Endothelial cell of coronary artery (primary cell): ENCODE data around the gene MYG1. TPM values are rescaled to one million over a fixed set of nuclear protein-coding genes. Genes with fewer than 3 reads are reported as not detected.

Experiments
- total RNA-seq: library from RNA; depleted of rRNA; stranded (reverse); fragments of >200 nt; gene quantifications from 2 replicates; pipeline ENCODE4 v1.2.3, GENCODE V29; 2014

The MYG1 gene
- total RNA-seq = 40.4 and 45.9 TPM in 2 replicates

GRCh38 chr12:53299454-53300180 lies at the start of gene MYG1:
MYG1 (plus strand) TSS chr12:53299695; CDS start chr12:53299738, 43 bp downstream.

DNA sequence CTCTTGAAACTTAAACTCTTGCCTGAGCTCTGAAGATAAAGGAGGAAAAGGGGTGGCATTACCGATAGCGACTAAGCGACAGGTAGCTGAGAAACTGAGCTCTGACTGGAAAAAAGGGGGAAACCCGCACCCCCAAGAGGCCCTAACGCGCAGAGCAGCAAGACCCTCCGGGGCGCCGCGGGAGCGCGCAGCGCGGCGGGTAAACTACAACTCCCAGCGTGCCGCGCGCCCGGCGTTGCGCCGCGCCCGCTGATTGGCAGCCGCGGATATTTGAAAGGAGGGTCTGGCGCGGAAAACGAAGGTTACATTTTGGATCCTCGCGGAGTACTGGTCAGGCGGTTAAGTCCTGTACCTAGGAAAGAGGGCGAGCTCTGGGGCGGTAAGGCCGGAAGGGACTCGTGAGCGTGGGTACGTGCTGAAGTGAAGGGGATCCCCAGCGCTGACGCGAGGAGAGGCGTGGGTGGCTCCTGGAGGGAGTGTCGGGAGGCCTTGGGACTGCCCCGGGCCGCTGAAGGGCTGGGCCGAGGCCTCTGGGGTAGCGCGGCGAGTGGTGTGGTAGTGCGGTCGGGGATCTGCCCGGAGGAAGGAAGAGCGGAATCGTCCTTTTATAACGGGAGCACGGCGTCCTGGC lies 31.4 kb upstream of the MYG1 start, which contains the start of gene ESPL1:
Gene ESPL1, plus strand, starts transcription at position 301 of the 631 bp plus-strand sequence. CDS start 468 bp downstream, outside the sequence.

DNA sequence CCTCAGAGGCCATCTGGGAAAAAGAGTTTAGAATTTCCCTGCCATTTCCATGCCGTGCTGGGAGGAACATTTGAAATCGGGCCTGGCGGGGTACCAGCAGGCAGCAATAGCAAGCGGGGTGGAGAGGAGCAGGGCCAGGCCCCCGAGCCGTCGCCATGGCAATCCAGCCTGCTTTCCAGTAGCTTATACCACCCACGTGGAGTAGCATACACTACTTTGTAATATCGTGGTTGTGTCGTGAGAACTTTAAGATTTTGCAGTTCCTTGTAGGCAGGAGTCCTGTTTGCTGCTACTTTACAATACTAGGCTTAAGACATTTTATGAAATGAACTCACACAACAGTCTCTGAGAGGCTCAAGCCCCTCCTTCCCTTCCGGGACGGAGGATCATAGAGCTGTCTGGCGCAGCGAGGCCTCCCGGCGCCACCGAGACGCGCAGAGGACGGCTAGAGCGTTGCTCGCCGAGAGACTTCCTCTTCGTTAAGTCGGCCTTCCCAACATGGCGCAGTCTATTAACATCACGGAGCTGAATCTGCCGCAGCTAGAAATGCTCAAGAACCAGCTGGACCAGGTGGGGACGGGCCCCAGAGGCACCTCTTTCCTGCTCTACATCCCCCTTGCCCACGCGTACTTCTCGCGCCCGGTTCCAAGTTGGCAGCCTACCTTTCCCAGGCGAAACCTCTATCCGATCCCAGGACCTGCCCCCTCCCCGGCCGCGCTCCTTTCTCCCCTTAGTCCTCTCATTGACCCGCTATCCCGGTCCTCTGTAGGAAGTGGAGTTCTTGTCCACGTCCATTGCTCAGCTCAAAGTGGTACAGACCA lies 4.2 kb upstream of the MYG1 start, which contains the start of gene PFDN5:
Gene PFDN5, plus strand, starts transcription at position 473 of the 821 bp plus-strand sequence. Its CDS starts 26 bp downstream, at position 499.

GRCh38 chr12:53336181-53336681 lies 36.7 kb downstream of the MYG1 start, which contains the start of gene SP7:
SP7 (minus strand) TSS chr12:53336354; CDS start chr12:53335646, 708 bp downstream.

Other genes with a start within 250 kb of the MYG1 start
- 19.8 and 33.7 TPM in 2 replicates for gene TNS2, start 249.6 kb upstream of the MYG1 start, total RNA-seq
- 16.6 and 23.3 TPM in 2 replicates for gene SPRYD3, start 220.3 kb upstream of the MYG1 start, total RNA-seq
- gene IGFBP6, start 202.0 kb upstream of the MYG1 start, total RNA-seq = 16.0 and 109 TPM in 2 replicates
- not detected in 2 replicates for gene SOAT2, start 196.2 kb upstream of the MYG1 start, total RNA-seq
- gene ZNF740, start 119.0 kb upstream of the MYG1 start, total RNA-seq = 13.7 and 14.9 TPM in 2 replicates
- gene CSAD, start 118.8 kb upstream of the MYG1 start, total RNA-seq = 3.4 and 5.2 TPM in 2 replicates
- 0.18 and 0.38 TPM in 2 replicates for gene ITGB7, start 92.4 kb upstream of the MYG1 start, total RNA-seq
- gene RARG, start 67.5 kb upstream of the MYG1 start, total RNA-seq = 4.0 and 8.5 TPM in 2 replicates
- gene ESPL1, start 31.4 kb upstream of the MYG1 start, total RNA-seq = 3.6 and 5.9 TPM in 2 replicates
- gene PFDN5, start 4.2 kb upstream of the MYG1 start, total RNA-seq = 563 and 625 TPM in 2 replicates
- 37.4 and 39.6 TPM in 2 replicates for gene AAAS, start 21.9 kb downstream of the MYG1 start, total RNA-seq
- not detected in 2 replicates for gene SP7, start 36.7 kb downstream of the MYG1 start, total RNA-seq
- gene SP1, start 80.5 kb downstream of the MYG1 start, total RNA-seq = 21.2 and 28.2 TPM in 2 replicates
- 0.09 TPM in 1 of 2 replicates, not detected in the other for gene AMHR2, start 124.2 kb downstream of the MYG1 start, total RNA-seq
- gene PRR13, start 142.0 kb downstream of the MYG1 start, total RNA-seq = 17.5 and 20.3 TPM in 2 replicates
- 268 and 352 TPM in 2 replicates for gene PCBP2, start 152.4 kb downstream of the MYG1 start, total RNA-seq
- gene MAP3K12, start 199.8 kb downstream of the MYG1 start, total RNA-seq = 15.9 and 18.9 TPM in 2 replicates
- 42.1 and 49.3 TPM in 2 replicates for gene TARBP2, start 201.6 kb downstream of the MYG1 start, total RNA-seq
- gene NPFF, start 207.8 kb downstream of the MYG1 start, total RNA-seq = not detected in 2 replicates